C4-2B (cell line): ENCODE results near the gene BRIP1.
"Not testable (repeated sequence)": the region's sequence is repeated elsewhere in the genome, so short reads cannot be mapped to it uniquely, and the experiment has no call there.

ENCODE experiments used
- ZFX ChIP-seq: fragments of 450-650 bp; IDR thresholded peaks from 2 replicates; pipeline ENCODE4 v1.6.1; 2017
- TF ChIP-seq, protein P1 (sequence below): fragments of 450-650 bp; conservative IDR thresholded peaks from 2 replicates; pipeline ENCODE4 v1.5.1; 2017; ENCODE audit warnings: mild to moderate bottlenecking

- TF ChIP-seq, protein P1, sequence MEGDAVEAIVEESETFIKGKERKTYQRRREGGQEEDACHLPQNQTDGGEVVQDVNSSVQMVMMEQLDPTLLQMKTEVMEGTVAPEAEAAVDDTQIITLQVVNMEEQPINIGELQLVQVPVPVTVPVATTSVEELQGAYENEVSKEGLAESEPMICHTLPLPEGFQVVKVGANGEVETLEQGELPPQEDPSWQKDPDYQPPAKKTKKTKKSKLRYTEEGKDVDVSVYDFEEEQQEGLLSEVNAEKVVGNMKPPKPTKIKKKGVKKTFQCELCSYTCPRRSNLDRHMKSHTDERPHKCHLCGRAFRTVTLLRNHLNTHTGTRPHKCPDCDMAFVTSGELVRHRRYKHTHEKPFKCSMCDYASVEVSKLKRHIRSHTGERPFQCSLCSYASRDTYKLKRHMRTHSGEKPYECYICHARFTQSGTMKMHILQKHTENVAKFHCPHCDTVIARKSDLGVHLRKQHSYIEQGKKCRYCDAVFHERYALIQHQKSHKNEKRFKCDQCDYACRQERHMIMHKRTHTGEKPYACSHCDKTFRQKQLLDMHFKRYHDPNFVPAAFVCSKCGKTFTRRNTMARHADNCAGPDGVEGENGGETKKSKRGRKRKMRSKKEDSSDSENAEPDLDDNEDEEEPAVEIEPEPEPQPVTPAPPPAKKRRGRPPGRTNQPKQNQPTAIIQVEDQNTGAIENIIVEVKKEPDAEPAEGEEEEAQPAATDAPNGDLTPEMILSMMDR: not testable (repeated sequence)
- not testable (repeated sequence) for TF ChIP-seq ZFX
Measured at GRCh38 chr17:61826866-61827265, 36.5 kb downstream of the BRIP1 start.
